GM19438 (cell line): ENCODE data around the gene NLRP4.
"Not testable (repeated sequence)": the region's sequence is repeated elsewhere in the genome, so short reads cannot be mapped to it uniquely, and the experiment has no call there.

Experiments
- ATAC-seq: cut with Tn5 transposase; IDR thresholded peaks from one replicate; pipeline ENCODE4 v1.9.1; 2021; ENCODE audit warnings: low read depth; ENCODE audit not compliant: unreplicated experiment

NLRP4 gene

DNA sequence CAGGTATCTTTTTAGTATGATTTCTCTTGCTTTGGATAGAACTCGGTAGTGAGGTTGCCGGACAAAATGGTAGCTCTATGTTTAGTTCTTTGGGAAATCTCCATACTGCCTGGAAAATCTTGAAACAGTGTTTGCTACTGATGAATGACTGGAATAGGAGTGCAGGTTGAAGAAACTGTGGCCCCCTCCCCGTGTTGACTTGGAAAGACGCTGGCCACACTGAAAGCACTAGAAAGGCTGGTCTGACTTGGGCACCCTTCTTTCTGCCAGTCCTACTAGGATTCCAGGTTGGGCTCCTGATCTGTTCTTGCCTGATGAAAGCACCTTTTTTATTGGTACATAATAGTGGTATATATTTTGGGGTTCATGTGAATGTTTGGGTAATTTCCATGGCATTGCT is 46.3 kb downstream of the NLRP4 start:
- no peak for ATAC-seq

- ATAC-seq = no peak
These were observed 62.6 kb downstream of the NLRP4 start for GRCh38 chr19:55898911-55899310.

DNA sequence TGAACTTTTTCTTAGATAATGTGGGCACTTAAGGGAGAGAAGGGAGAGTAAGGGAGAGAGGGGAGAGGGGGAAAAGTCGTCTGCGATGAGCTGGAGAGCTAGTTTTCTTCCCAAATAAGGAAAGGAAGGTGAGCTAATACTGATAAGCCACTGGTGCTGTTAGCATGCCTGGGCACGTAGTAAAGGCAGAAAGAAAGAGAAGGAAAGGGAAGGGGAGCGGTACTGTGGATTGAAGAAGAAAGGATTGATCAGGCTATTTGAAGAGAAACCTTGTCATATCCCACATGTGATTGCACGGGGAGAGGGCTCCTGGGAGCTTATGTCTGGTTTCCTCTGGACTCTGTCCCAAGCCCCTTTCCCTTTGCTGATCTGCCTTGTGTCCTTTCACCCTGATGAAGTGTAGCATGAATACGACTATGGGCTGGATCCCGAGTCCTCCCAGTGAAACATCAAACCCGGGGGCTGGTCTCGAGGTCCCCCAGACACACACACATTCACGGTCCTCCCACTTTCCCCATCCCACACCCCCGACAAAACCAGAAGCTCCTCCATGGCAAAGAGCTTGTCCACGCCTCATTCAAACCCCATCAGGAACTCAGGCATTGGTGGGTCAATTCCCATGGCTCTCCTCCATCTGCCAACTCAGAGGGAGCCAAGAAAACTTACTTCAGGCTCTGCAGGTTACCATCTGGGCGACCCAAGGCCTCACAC is 65.2 kb downstream of the NLRP4 start:
- ATAC-seq = no peak

GRCh38 chr19:55902080-55902751 is 65.9 kb downstream of the NLRP4 start:
- no peak for ATAC-seq

GRCh38 chr19:55907286-55907685 is 70.9 kb downstream of the NLRP4 start:
- no peak for ATAC-seq

GRCh38 chr19:55907746-55908145 is 71.4 kb downstream of the NLRP4 start:
- ATAC-seq = no peak

DNA sequence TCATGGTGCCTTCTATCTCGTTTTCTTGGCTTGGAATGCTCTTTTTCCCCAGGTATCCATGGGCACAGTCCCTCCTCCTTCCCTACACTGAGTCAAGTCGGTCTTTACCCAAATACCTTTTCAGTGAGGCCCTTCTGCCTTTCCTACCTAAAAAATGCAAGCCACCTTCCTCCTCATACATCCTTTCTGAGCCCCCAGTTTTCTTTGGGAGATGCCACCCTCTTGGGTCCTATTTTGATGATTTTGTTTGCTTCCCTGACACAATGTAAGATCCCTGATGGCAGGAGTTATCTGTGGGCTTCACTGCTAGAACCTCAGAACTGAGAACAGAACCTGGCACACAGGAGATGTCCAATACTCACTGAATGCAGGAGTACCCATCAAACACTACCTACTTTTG is 73.5 kb downstream of the NLRP4 start:
- ATAC-seq = no peak

DNA sequence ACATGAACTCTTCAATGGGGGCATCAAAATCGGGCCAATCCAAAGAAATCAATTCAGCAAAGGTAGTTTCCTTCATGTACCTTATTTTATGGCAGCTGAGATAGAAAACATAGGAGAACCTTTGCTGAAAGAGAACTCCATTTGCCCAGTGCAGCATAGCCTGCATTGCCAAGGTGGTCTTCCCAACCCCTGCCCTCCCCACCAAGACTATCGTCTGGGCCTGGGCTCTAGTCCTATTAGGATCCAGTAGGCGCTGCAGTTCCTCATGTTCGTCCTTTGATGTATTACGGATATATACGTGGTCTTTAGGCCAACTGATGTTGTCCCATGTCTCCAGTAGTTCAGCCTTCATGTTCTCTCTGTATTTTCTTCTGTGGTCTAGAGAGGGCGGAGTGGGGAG is 76.6 kb downstream of the NLRP4 start:
- ATAC-seq = no peak

- ATAC-seq = no peak
These were observed 77.4 kb downstream of the NLRP4 start for GRCh38 chr19:55913643-55914268.

DNA sequence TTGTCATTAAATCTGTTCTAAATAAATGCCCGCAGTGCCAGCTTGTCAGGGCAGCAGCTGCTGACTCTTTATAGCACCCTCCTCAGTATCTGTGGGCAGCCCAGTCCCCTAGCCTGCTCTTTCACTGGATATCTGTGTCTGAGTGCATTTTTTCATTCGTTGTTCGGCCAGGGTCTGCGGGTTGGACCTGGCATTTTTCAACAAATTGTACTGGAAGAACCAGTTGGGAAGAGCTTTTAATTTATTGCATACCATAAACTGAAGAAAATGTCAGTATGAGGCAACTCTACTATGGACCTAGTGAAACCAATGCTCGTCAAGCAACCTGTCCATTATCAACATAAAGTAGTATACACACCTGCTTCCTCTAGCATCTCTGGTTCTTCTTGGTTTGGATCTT is 87.2 kb downstream of the NLRP4 start:
- no peak for ATAC-seq

DNA sequence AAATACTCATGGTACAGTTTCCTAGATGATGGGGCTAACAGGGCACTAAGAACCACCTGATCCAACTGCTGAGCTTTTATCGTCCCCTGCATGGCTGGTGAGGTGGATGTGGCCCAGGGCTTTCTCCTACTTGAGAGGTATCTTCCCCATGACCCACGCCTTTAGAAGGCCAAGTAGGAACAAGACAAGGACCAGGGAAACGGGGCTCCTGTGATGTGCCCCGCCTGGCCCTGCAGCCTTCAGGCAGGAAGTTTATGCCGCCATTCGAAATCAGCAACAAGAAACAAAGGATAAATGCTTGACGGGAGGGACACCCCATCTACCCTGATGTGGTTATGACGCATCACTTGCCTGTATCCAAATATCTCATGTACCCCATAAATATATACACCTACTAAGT is 91.7 kb downstream of the NLRP4 start:
- ATAC-seq = no peak

DNA sequence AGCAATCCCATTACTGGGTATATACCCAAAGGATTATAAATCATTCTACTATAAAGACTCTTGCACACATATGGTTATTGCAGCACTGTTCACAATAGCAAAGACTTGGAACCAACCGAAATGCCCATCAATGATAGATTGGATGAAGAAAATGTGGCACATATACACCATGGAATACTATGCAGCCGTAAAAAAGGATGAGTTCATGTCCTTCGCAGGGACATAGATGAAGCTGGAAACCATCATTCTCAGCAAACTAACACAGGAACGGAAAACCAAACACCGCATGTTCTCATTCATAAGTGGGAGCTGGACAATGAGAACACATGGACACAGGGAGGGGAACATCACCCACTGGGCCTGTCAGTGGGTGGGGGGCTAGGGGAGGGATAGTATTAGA is 92.9 kb downstream of the NLRP4 start:
- not testable (repeated sequence) for ATAC-seq

GRCh38 chr19:55930996-55931515 is 94.7 kb downstream of the NLRP4 start:
- ATAC-seq = no peak
